K562 (cell line): ENCODE results near the gene SLC22A23. TPM values are rescaled to one million over a fixed set of nuclear protein-coding genes. Genes with fewer than 3 reads are reported as not detected.
A peak's percentile ranks its signal among the peaks of the same experiment; 100 is the strongest.

ENCODE experiments used
- CBX3 ChIP-seq, 2 experiments: IDR thresholded peaks; 1 replicate in 1 of 2; 2 replicates in 1 of 2; pipeline ENCODE4 v1.6.1; 2012; ENCODE audit warnings: inconsistent platforms in 2 of 2, low read length in 2 of 2, borderline replicate concordance in 1 of 2, control low read depth in 1 of 2
- CCNT2 ChIP-seq: IDR thresholded peaks from 2 replicates; pipeline ENCODE4 v1.6.1; 2011; ENCODE audit warnings: borderline replicate concordance, low read depth, mild to moderate bottlenecking, moderate library complexity, mixed read lengths, low read length; ENCODE audit not compliant: insufficient read length; ENCODE audit errors: extremely low read depth
- CREB1 ChIP-seq, 2 experiments: sonication (generic) in 1 of 2; formaldehyde crosslinking in 1 of 2; IDR thresholded peaks; 2 replicates each; pipeline versions ENCODE4 v1.6.1 to v1.8.0; 2012 to 2022; ENCODE audit warnings: inconsistent platforms in 1 of 2, mild to moderate bottlenecking in 1 of 2, missing genetic modification reagents in 1 of 2, moderate library complexity in 1 of 2
- HDAC6 ChIP-seq: IDR thresholded peaks from 2 replicates; pipeline ENCODE4 v1.6.1; 2012; ENCODE audit warnings: low read depth, mild to moderate bottlenecking, control low read depth, inconsistent platforms, low read length, moderate library complexity
- MTA1 ChIP-seq: fragments of 450-650 bp; IDR thresholded peaks from 2 replicates; pipeline ENCODE4 v1.6.1; 2017; ENCODE audit warnings: borderline replicate concordance
- NR2C1 ChIP-seq, 2 experiments: fragments of 450-650 bp; IDR thresholded peaks; 2 replicates each; pipeline ENCODE4 v1.6.1; 2017; ENCODE audit warnings: mild to moderate bottlenecking in 2 of 2, antibody characterized with exemption in 1 of 2, inconsistent platforms in 1 of 2, missing compliant biosample characterization in 1 of 2, missing genetic modification characterization in 1 of 2
- PCBP2 ChIP-seq: fragments of 200-400 bp; formaldehyde crosslinking; IDR thresholded peaks from 2 replicates; pipeline ENCODE4 v1.6.1; 2018; ENCODE audit warnings: low read length, low read depth, mild to moderate bottlenecking, moderate library complexity; ENCODE audit not compliant: poor library complexity, severe bottlenecking
- PHF21A ChIP-seq: fragments of 450-650 bp; IDR thresholded peaks from 2 replicates; pipeline ENCODE4 v1.6.1; 2017; ENCODE audit warnings: low read depth, borderline replicate concordance
- ZC3H4 ChIP-seq: sonication (generic); formaldehyde crosslinking; IDR thresholded peaks from 2 replicates; pipeline ENCODE4 v1.9.0; 2021; ENCODE audit warnings: missing genetic modification reagents, borderline replicate concordance
- ZKSCAN8 ChIP-seq: fragments of 200-800 bp; sonication (Bioruptor generic); IDR thresholded peaks from 2 replicates; pipeline ENCODE4 v1.6.1; 2016; ENCODE audit warnings: missing genetic modification characterization, missing compliant biosample characterization
- ZNF354B ChIP-seq: fragments of 250-450 bp; sonication (Bioruptor Pico); IDR thresholded peaks from 2 replicates; pipeline ENCODE4 v1.4.0; 2020
- polyA plus RNA-seq, 8 experiments: library from polyadenylated mRNA; depleted of rRNA in 4 of 8; stranded (reverse) in 5 of 8; unstranded in 3 of 8; fragments of >200 nt; fragmentation: Nextera tagmentation in 2 of 8; fragmentation: Illumina TruSeq in 1 of 8; extraction: Ambion mirVana in 2 of 8; extraction: Trizol in 1 of 8; gene quantifications; 2 replicates each; pipeline versions ENCODE4 v1.2.1 to v1.2.3, GENCODE V29; 2011 to 2014; ENCODE audit warnings: inconsistent platforms in 1 of 8, missing spikeins in 1 of 8
- total RNA-seq, 7 experiments: library from RNA; depleted of rRNA in 6 of 7; stranded (reverse); fragments of >200 nt in 6 of 7; fragmentation: Illumina TruSeq in 2 of 7; extraction: Trizol in 2 of 7; gene quantifications; 2 replicates each; pipeline versions ENCODE4 v1.2.1 to v1.2.3, GENCODE V29; 2011 to 2021; ENCODE audit warnings: low replicate concordance in 1 of 7
- TF ChIP-seq, protein P1 (sequence below): fragments of 200-600 bp; sonication (generic); IDR thresholded peaks from one replicate; pipeline ENCODE4 v1.6.1; 2012; ENCODE audit warnings: mild to moderate bottlenecking, low read depth, low read length, inconsistent platforms
- TF ChIP-seq, protein P2 (sequence below): fragments of 250-450 bp; sonication (Bioruptor Pico); IDR thresholded peaks from 2 replicates; pipeline ENCODE4 v1.8.0; 2022; ENCODE audit warnings: moderate library complexity, mild to moderate bottlenecking, inconsistent platforms

The SLC22A23 gene
- total and polyA plus RNA-seq, 9 of the 15 experiments (the other 6 are each of a cell fraction or from before 2014, with no cell fraction given) = 0.30 to 8.7 (median 2.5) TPM

- TF ChIP-seq, protein P1, sequence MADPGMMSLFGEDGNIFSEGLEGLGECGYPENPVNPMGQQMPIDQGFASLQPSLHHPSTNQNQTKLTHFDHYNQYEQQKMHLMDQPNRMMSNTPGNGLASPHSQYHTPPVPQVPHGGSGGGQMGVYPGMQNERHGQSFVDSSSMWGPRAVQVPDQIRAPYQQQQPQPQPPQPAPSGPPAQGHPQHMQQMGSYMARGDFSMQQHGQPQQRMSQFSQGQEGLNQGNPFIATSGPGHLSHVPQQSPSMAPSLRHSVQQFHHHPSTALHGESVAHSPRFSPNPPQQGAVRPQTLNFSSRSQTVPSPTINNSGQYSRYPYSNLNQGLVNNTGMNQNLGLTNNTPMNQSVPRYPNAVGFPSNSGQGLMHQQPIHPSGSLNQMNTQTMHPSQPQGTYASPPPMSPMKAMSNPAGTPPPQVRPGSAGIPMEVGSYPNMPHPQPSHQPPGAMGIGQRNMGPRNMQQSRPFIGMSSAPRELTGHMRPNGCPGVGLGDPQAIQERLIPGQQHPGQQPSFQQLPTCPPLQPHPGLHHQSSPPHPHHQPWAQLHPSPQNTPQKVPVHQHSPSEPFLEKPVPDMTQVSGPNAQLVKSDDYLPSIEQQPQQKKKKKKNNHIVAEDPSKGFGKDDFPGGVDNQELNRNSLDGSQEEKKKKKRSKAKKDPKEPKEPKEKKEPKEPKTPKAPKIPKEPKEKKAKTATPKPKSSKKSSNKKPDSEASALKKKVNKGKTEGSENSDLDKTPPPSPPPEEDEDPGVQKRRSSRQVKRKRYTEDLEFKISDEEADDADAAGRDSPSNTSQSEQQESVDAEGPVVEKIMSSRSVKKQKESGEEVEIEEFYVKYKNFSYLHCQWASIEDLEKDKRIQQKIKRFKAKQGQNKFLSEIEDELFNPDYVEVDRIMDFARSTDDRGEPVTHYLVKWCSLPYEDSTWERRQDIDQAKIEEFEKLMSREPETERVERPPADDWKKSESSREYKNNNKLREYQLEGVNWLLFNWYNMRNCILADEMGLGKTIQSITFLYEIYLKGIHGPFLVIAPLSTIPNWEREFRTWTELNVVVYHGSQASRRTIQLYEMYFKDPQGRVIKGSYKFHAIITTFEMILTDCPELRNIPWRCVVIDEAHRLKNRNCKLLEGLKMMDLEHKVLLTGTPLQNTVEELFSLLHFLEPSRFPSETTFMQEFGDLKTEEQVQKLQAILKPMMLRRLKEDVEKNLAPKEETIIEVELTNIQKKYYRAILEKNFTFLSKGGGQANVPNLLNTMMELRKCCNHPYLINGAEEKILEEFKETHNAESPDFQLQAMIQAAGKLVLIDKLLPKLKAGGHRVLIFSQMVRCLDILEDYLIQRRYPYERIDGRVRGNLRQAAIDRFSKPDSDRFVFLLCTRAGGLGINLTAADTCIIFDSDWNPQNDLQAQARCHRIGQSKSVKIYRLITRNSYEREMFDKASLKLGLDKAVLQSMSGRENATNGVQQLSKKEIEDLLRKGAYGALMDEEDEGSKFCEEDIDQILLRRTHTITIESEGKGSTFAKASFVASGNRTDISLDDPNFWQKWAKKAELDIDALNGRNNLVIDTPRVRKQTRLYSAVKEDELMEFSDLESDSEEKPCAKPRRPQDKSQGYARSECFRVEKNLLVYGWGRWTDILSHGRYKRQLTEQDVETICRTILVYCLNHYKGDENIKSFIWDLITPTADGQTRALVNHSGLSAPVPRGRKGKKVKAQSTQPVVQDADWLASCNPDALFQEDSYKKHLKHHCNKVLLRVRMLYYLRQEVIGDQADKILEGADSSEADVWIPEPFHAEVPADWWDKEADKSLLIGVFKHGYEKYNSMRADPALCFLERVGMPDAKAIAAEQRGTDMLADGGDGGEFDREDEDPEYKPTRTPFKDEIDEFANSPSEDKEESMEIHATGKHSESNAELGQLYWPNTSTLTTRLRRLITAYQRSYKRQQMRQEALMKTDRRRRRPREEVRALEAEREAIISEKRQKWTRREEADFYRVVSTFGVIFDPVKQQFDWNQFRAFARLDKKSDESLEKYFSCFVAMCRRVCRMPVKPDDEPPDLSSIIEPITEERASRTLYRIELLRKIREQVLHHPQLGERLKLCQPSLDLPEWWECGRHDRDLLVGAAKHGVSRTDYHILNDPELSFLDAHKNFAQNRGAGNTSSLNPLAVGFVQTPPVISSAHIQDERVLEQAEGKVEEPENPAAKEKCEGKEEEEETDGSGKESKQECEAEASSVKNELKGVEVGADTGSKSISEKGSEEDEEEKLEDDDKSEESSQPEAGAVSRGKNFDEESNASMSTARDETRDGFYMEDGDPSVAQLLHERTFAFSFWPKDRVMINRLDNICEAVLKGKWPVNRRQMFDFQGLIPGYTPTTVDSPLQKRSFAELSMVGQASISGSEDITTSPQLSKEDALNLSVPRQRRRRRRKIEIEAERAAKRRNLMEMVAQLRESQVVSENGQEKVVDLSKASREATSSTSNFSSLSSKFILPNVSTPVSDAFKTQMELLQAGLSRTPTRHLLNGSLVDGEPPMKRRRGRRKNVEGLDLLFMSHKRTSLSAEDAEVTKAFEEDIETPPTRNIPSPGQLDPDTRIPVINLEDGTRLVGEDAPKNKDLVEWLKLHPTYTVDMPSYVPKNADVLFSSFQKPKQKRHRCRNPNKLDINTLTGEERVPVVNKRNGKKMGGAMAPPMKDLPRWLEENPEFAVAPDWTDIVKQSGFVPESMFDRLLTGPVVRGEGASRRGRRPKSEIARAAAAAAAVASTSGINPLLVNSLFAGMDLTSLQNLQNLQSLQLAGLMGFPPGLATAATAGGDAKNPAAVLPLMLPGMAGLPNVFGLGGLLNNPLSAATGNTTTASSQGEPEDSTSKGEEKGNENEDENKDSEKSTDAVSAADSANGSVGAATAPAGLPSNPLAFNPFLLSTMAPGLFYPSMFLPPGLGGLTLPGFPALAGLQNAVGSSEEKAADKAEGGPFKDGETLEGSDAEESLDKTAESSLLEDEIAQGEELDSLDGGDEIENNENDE = no peak
- TF ChIP-seq HDAC6 (no peak), PHF21A (no peak), PCBP2 (peak; percentile 22), CCNT2 (no peak), ZKSCAN8 (CRISPR knock-in tag) (peak; percentile 55; the same call in 1 of the 2 replicates), CBX3 (IDR thresholded peaks at IDR 0.05; ENCODE audit: borderline replicate concordance in 1 of 2, low read length in 2 of 2) (peak in 1 of 2 experiments; percentile 5; a peak in 1 of 3 replicates), MTA1 (0 out of 2 replicates have a peak, but pooled peaks have one; percentile 10), ZNF354B (CRISPR knock-in tag) (peak; percentile 8; the same call in 1 of the 2 replicates), CREB1 (IDR thresholded peaks at IDR 0.05) (0 out of 2 replicates have a peak, but pooled peaks have one; percentile 16), CREB1 (CRISPR knock-in tag; IDR thresholded peaks at IDR 0.05) (no peak), ZC3H4 (CRISPR knock-in tag) (no peak), NR2C1 (IDR thresholded peaks at IDR 0.05) (no peak), NR2C1 (tag; IDR thresholded peaks at IDR 0.05) (peak; percentile 5)
- TF ChIP-seq, protein P2, sequence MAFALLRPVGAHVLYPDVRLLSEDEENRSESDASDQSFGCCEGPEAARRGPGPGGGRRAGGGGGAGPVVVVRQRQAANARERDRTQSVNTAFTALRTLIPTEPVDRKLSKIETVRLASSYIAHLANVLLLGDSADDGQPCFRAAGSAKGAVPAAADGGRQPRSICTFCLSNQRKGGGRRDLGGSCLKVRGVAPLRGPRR (CRISPR knock-in tag) = 0 out of 2 replicates have a peak, but pooled peaks have one; percentile 4
Observed at GRCh38 chr6:3355358-3356055, 101.3 kb downstream of the SLC22A23 start (continued).
